ENCODE data around the gene COL19A1. TPM values are rescaled to one million over a fixed set of nuclear protein-coding genes. Genes with fewer than 3 reads are reported as not detected.

COL19A1 gene
- total RNA-seq, 1 donor from 2014 or later = under 0.01 TPM

DNA sequence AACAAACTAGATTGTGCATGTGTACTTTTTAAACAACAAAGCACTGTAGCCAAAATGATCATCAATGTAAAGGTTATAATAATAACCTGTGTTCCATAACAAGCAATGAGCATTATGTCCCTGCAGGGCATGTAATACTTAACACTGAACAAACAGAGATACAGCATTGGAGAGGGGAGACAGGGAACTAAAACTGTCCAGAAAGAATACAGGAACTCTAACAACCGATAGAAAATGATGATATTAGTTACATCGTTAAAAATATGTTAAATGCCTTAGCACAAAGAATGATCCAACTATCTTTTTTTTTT, 356.0 kb downstream of the COL19A1 start:
- TF ChIP-seq, protein P1, sequence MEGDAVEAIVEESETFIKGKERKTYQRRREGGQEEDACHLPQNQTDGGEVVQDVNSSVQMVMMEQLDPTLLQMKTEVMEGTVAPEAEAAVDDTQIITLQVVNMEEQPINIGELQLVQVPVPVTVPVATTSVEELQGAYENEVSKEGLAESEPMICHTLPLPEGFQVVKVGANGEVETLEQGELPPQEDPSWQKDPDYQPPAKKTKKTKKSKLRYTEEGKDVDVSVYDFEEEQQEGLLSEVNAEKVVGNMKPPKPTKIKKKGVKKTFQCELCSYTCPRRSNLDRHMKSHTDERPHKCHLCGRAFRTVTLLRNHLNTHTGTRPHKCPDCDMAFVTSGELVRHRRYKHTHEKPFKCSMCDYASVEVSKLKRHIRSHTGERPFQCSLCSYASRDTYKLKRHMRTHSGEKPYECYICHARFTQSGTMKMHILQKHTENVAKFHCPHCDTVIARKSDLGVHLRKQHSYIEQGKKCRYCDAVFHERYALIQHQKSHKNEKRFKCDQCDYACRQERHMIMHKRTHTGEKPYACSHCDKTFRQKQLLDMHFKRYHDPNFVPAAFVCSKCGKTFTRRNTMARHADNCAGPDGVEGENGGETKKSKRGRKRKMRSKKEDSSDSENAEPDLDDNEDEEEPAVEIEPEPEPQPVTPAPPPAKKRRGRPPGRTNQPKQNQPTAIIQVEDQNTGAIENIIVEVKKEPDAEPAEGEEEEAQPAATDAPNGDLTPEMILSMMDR (conservative IDR thresholded peaks at IDR 0.05; ENCODE audit: low read depth, low read length) = no peak
- no peak for DNase-seq (ENCODE audit: low read depth)
- H3K4me3 ChIP-seq (ENCODE audit: low read depth, low read length) = no peak overlapping the region

DNA sequence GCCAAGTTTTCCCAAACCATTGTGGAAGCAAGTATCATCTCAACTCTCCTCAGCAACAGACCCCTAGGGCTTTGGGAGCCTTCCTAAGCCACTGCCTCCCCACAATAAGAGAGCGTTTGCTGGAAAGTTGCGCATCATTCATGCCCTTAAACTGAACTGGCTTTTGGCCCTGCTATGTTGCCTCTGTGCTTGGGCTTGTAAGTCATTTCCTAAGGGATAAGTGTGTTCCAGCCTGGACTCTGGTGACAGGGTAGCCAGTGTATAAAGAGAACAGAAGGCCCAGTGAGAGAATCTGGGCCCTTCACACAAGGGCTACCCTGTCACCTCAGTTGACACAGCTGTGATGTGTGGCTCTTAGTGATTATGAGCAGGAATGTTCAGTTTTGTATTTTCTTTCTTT, 358.7 kb downstream of the COL19A1 start:
- TF ChIP-seq, protein P1 (conservative IDR thresholded peaks at IDR 0.05; ENCODE audit: low read depth, low read length) = no peak
- no peak for DNase-seq (ENCODE audit: low read depth)
- H3K4me3 ChIP-seq (ENCODE audit: low read depth, low read length) = no peak overlapping the region

GRCh38 chr6:70231311-70231710, 365.0 kb downstream of the COL19A1 start:
- TF ChIP-seq, protein P1 (conservative IDR thresholded peaks at IDR 0.05; ENCODE audit: low read depth, low read length) = no peak
- DNase-seq (ENCODE audit: low read depth) = no peak

GRCh38 chr6:70234561-70235236, 368.3 kb downstream of the COL19A1 start:
- TF ChIP-seq, protein P1 (conservative IDR thresholded peaks at IDR 0.05; ENCODE audit: low read depth, low read length) = no peak
- no peak overlapping the region for H3K4me3 ChIP-seq (ENCODE audit: low read depth, low read length)

More at GRCh38 chr6:70231311-70231710, 365.0 kb downstream of the COL19A1 start:
- H3K4me3 ChIP-seq (ENCODE audit: low read depth, low read length) = no peak overlapping the region

GRCh38 chr6:70236343-70236742, 370.0 kb downstream of the COL19A1 start:
- DNase-seq (ENCODE audit: low read depth) = no peak
- TF ChIP-seq, protein P1 (conservative IDR thresholded peaks at IDR 0.05; ENCODE audit: low read depth, low read length) = no peak
- H3K4me3 ChIP-seq (ENCODE audit: low read depth, low read length) = no peak overlapping the region

More at GRCh38 chr6:70234561-70235236, 368.3 kb downstream of the COL19A1 start:
- DNase-seq (ENCODE audit: low read depth) = no peak

- H3K4me3 ChIP-seq (ENCODE audit: low read depth, low read length) = no peak overlapping the region
- TF ChIP-seq, protein P1 (conservative IDR thresholded peaks at IDR 0.05; ENCODE audit: low read depth, low read length) = no peak
- DNase-seq (ENCODE audit: low read depth) = no peak
These were observed 374.7 kb downstream of the COL19A1 start for GRCh38 chr6:70241031-70241430.

DNA sequence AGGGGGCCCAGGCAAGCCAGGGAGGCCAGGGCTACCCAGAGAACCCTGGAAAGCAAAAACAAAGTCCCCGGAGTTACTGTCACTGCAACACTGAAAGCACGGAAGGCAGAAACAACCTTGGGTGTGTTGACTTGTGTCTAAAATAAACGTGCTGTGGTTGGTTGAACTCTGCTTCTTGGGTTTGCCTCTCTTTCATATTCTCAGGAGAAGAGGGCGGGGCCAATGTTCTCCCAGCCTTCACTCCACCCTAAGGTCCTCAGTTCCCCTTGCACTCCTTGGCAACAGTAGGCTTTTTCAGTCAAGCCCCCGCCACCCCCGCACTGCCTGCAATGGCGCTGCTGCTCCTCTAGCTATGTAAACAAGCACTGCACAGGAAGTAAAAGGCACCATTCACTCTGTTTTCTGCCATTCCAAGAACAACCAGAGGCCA, 375.6 kb downstream of the COL19A1 start:
- DNase-seq (ENCODE audit: low read depth) = no peak
- H3K4me3 ChIP-seq (ENCODE audit: low read depth, low read length) = no peak overlapping the region
- TF ChIP-seq, protein P1 (conservative IDR thresholded peaks at IDR 0.05; ENCODE audit: low read depth, low read length) = no peak
